Measurements from ENCODE around the gene SIRPA. TPM values are rescaled to one million over a fixed set of nuclear protein-coding genes. Genes with fewer than 3 reads are reported as not detected.
A peak's percentile ranks its signal among the peaks of the same experiment; 100 is the strongest.

Gene SIRPA
- total RNA-seq, 1 donor from 2014 or later: 130 TPM

GRCh38 chr20:1874450-1875182 lies 20.6 kb upstream of the SIRPA start:
- peak; percentile 86 for DNase-seq
- ATAC-seq: peak; percentile 54 to 64

GRCh38 chr20:1875183-1875554 lies 20.0 kb upstream of the SIRPA start:
- intact Hi-C loops (cut with DNase I): no loop called here
- Histone ChIP-seq H3K4me1 (no peaks in the 10 kb centered on the region), H3K9me3 (no peaks in the 10 kb centered on the region), H3K27me3 (ENCODE audit: low read depth) (peaks cover 46% of the 10 kb centered on the region), H3K36me3 (no peaks in the 10 kb centered on the region), H3K27ac (no peak overlapping the region), H3K4me3 (no peak overlapping the region)
- TF ChIP-seq CTCF (IDR thresholded peaks at IDR 0.05): no peak
- ATAC-seq (no peak), DNase-seq (no peak)

More at GRCh38 chr20:1874450-1875182, 20.6 kb upstream of the SIRPA start:
- no peaks in the 10 kb centered on the region for H3K4me1 ChIP-seq
- TF ChIP-seq CTCF (IDR thresholded peaks at IDR 0.05): no peak
- no peak overlapping the region for H3K27ac ChIP-seq
- intact Hi-C loops (cut with DNase I): no loop called here
- H3K36me3 ChIP-seq: no peaks in the 10 kb centered on the region
- H3K27me3 ChIP-seq (ENCODE audit: low read depth): peaks cover 41% of the 10 kb centered on the region
- no peak overlapping the region for H3K4me3 ChIP-seq
- no peaks in the 10 kb centered on the region for H3K9me3 ChIP-seq

- H3K4me1 ChIP-seq: peaks cover under 1% of the 10 kb centered on the region
- no peak overlapping the region for H3K27ac ChIP-seq
- no peaks in the 10 kb centered on the region for H3K9me3 ChIP-seq
- peaks cover 47% of the 10 kb centered on the region for H3K27me3 ChIP-seq (ENCODE audit: low read depth)
- intact Hi-C loops (cut with DNase I): no loop called here
- DNase-seq: no peak
- ATAC-seq: no peak
- H3K36me3 ChIP-seq: no peaks in the 10 kb centered on the region
- no peak overlapping the region for H3K4me3 ChIP-seq
- TF ChIP-seq CTCF (IDR thresholded peaks at IDR 0.05): no peak
These were observed 19.4 kb upstream of the SIRPA start for GRCh38 chr20:1875762-1876161.

- intact Hi-C loops (cut with DNase I): no loop called here
- peaks cover 7% of the 10 kb centered on the region for H3K4me1 ChIP-seq
- peaks cover 48% of the 10 kb centered on the region for H3K27me3 ChIP-seq (ENCODE audit: low read depth)
- H3K9me3 ChIP-seq: no peaks in the 10 kb centered on the region
- H3K27ac ChIP-seq: no peak overlapping the region
- H3K4me3 ChIP-seq: no peak overlapping the region
- DNase-seq (no peak), ATAC-seq (no peak)
- no peak for TF ChIP-seq CTCF (IDR thresholded peaks at IDR 0.05)
- H3K36me3 ChIP-seq: no peaks in the 10 kb centered on the region
These were observed 18.8 kb upstream of the SIRPA start for GRCh38 chr20:1876217-1876921.

- ATAC-seq: peak; percentile 19 to 48
- TF ChIP-seq CTCF (IDR thresholded peaks at IDR 0.05): no peak
These were observed 18.1 kb upstream of the SIRPA start for GRCh38 chr20:1876975-1877608.

More at GRCh38 chr20:1876975-1877608, 18.1 kb upstream of the SIRPA start:
- Histone ChIP-seq H3K27me3 (ENCODE audit: low read depth) (peaks cover 40% of the 10 kb centered on the region), H3K4me1 (peaks cover 14% of the 10 kb centered on the region), H3K4me3 (no peak overlapping the region), H3K36me3 (no peaks in the 10 kb centered on the region), H3K9me3 (no peaks in the 10 kb centered on the region), H3K27ac (no peak overlapping the region)
- intact Hi-C loops (cut with DNase I): no loop called here
- no peak for DNase-seq

Data from lower lobe of right lung (tissue), 2 donors.